ENCODE results near the gene RNF130. TPM values are rescaled to one million over a fixed set of nuclear protein-coding genes. Genes with fewer than 3 reads are reported as not detected.
A peak's percentile ranks its signal among the peaks of the same experiment; 100 is the strongest.
"Not testable (repeated sequence)": the region's sequence is repeated elsewhere in the genome, so short reads cannot be mapped to it uniquely, and the experiment has no call there.

Gene RNF130
- total RNA-seq, 1 experiment from 2014 or later, result 99.2 TPM

DNA sequence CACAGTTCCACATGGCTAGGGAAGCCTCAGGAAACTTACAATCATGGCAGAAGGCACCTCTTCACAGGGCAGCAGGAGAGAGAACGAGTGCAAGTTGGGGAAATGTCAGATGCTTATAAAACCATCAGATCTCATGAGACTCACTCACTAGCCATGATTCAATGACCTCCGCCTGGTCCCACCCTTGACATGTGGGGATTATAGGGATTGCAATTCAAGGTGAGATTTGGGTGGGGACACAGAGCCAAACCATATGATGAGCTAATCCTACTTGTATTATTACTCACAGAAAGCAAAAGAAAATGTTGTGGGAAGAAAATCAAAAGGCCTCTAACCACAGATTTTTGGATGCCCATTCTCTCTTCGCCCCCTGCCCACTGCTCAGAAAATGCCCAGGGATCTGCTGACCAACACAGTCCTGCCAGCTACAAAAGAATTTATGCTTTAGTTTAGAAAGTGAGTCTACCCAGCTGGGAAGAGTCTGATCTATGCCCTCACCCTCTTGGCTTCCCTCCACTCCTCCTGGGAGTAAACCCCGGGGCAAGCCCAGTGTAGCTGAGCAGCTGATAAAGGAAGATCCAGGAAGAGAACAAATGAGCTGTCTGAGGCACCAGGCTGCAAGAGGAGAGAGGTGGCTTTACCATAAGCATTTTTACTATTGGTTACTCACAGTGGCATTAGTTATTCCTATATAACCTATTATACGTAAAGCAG, 53.1 kb downstream of the RNF130 start:
- DNase-seq (ENCODE audit: low spot score), result no peak

GRCh38 chr5:180015523-180015922, 56.0 kb downstream of the RNF130 start:
- not testable (repeated sequence) for DNase-seq (ENCODE audit: low spot score)

- DNase-seq (ENCODE audit: low spot score), result no peak
Observed at GRCh38 chr5:180013678-180014077, 57.9 kb downstream of the RNF130 start.

GRCh38 chr5:180012316-180012715, 59.2 kb downstream of the RNF130 start:
- no peak for DNase-seq (ENCODE audit: low spot score)

DNA sequence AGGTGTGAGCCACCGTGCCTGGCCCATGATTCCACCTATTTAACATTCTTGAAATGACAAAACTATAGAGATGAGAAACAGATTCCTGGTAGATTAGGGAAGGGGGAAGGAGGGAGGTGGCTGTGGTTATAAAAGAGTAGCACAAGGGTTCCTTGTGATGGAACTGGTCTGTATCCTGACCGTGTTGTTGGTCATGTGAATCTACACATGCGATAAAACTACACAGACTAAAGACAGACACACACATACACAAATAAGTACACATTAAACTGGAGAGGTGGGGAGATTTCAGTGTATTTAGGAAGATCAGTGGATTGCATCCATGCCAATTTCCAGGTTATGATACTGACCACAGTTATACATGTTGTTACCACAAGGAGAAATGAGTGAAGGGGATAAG, 60.9 kb downstream of the RNF130 start:
- DNase-seq (ENCODE audit: low spot score), result no peak

- DNase-seq (ENCODE audit: low spot score), result no peak
Observed at GRCh38 chr5:180009581-180009980, 62.0 kb downstream of the RNF130 start.

DNA sequence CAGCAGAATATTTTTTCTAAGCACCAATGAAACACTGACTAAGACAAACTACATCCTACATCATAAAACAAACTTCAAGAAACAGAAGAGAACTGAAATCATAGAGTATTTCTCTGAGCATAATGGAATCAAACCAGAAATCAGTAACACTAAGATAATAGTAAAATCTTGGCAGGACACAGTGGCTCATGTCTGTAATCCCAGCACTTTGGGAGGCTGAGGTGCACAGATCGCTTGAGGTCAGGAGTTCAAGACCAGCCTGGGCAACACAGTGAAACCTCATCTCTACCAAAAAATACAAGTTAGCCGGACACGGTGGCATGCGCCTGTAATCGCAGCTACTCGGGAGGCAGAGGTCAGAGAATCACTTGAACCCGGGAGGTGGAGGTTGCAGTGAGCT, 63.1 kb downstream of the RNF130 start:
- no peak for DNase-seq (ENCODE audit: low spot score)

DNA sequence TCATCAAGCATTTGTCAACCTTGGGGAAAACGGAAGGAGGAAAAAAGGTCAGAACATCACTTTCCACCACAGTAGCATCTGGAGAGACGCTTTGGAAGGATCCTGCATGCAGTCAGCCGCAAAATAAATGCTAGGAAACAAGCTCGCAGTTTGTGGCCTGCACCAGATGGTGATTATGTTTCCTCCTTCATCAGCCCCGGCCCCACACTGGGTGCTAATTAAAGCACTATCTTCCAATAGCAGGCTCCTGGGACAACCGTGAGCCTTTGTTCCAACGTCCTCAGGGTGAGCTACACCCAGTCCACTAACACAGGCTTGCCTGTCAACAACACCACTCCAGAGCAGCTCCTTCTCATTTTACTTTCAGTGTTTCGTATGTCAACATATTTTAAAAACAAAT, 64.0 kb downstream of the RNF130 start:
- DNase-seq (ENCODE audit: low spot score), result no peak

DNA sequence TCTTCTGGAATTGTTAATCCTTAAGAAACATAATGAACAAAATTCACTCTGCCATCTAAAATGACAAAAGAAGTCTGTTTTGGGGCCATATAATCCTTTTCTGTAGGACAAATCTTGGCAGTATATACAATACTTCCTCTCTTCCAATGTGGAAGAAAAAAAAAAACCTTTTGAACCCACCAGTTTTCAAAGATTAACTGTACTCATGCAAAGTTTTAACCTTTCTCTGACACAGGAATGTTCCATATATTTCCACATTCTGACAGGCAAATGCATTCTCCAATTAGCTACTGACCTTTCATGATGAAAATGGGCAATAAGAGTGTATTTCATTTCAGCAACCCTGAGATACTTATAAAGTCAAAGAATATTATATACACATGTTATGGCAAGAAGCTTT, 65.4 kb downstream of the RNF130 start:
- no peak for DNase-seq (ENCODE audit: low spot score)

DNA sequence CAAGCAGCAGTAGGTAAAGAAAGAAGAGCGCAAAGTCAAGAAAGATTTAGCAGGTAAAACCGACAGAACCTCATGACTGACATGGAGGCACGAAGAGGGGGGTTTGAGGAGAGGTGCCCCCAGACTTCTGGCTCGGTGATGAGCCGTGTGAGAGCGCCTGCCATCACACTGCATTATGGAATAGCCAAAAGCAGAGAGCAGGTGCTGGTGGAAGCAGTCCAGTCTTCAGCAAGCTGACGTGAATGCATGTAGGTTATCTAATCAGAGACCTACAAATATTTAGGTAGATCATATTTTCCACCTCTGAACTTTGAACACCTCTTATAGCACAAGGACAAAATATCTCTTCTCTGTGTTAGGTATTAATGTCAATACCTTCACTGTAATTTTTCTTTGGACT, 68.4 kb downstream of the RNF130 start:
- DNase-seq (ENCODE audit: low spot score), result no peak

GRCh38 chr5:180001742-180002141, 69.8 kb downstream of the RNF130 start:
- no peak for DNase-seq (ENCODE audit: low spot score)

DNA sequence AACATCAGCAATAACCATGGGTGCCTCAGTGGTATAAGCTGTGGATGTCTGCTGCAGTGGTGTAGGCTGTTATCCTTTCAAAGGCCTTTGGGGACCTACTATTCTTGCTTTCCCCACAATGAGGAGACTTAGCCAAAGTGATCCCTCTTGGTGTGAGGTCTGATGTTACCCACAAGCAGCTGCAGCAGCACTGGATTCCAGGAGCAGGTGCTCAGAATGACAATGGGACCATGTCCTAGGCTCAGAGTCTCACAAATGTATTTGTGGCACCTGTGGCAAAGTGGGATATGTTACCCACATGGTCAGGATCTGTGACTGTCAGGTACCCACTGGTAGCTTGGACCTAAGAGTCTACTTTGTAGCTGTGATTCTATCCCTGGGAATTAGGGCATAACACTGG, 70.4 kb downstream of the RNF130 start:
- no peak for DNase-seq (ENCODE audit: low spot score)

DNA sequence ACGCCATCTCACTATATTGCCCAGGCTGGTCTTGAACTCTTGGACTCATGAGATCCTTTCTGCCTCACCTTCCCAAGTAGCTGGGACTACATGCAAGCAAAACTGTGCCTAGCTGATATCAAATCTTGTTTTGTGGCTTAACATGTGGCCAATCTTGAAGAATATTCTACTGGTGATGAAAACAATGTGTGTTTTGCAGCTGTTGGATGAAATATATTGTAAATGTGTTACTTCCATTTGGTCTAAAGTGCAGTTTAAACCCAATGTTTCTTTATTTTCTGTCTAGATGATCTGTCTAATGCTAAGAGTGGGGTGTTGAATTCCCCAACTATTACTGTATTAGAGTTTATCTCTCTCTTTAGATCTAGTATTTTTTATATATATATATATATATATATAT, 73.1 kb downstream of the RNF130 start:
- no peak for DNase-seq (ENCODE audit: low spot score)

DNA sequence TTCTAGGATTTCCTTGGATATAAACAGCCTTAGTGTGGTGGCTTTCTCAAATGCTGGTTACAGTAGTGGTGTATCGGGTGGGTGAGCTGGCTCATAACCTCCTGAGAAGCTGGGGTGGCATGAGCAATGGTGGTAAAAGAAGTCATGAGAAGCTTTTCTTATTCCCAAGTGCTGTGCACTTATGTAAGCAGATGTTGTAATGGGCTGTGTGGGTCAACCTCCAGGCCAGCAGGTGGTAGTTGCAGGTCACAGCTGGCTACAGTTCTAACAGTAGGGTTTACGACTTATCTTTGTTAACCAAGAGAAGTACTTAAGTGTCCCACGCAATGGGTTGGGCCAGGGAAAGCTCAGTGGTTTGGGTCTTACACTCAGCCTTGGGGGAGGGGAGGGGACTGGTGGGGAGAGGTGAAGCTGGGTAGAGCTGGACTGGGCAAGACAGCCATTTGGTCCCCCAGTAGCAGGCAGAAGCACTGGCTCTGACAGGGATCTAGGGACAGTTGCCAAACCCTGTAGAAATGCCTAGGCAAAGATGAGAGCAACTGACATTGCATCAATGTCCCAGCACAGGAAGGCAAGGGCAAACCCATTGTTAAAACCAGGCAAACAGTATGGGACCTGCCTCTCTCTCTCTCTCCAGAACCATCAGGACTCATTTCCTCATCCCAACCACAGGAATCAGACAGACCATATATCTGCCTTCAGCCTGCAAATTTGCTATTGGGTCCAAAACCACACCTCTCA, 76.8 kb downstream of the RNF130 start:
- no peak for DNase-seq (ENCODE audit: low spot score)

- DNase-seq (ENCODE audit: low spot score), result not testable (repeated sequence)
Observed at GRCh38 chr5:179992855-179993254, 78.7 kb downstream of the RNF130 start.

- DNase-seq (ENCODE audit: low spot score), result no peak
Observed at GRCh38 chr5:179991106-179991505, 80.5 kb downstream of the RNF130 start.

GRCh38 chr5:179990525-179990924, 81.0 kb downstream of the RNF130 start:
- not testable (repeated sequence) for DNase-seq (ENCODE audit: low spot score)

DNA sequence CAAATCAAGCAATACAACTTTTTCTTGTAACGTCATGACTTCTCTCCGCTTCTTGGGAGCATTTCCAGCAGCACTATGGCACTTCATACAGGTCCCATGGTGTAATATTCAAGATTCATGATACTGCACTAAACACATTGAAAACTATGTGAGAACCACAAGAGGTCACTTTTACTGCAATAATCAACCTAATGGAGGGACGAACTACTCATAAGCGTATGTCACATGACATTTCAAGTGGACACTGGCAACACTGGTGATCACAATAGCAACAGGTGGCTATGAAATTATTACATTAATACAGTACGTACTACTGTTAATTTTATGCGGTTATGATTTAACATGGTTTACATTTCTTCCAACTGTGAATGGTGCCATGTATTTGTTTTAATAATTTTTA, 85.2 kb downstream of the RNF130 start:
- no peak for DNase-seq (ENCODE audit: low spot score)

- DNase-seq (ENCODE audit: low spot score), result no peak
Observed at GRCh38 chr5:179981636-179982035, 89.9 kb downstream of the RNF130 start.

DNA sequence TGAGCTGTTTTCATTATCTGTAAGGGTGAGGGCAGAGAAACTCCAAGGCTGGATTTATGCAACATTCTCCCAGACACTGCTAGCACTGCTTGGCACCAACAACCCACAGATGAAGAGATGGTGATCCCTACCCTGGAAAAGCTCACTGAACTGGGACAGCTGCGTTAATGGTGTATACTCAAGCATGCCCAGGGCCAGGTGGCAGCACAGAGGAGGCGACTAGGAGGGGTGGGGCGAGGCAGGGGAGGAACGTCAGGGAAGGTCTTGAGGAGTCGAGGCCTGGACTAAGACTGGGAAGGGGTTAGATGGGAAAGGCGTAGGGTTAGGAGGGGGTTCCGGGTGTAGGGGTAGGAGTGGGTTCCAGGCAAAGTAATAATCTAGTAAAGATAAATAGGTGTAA, 90.8 kb downstream of the RNF130 start:
- DNase-seq (ENCODE audit: low spot score), result no peak

DNA sequence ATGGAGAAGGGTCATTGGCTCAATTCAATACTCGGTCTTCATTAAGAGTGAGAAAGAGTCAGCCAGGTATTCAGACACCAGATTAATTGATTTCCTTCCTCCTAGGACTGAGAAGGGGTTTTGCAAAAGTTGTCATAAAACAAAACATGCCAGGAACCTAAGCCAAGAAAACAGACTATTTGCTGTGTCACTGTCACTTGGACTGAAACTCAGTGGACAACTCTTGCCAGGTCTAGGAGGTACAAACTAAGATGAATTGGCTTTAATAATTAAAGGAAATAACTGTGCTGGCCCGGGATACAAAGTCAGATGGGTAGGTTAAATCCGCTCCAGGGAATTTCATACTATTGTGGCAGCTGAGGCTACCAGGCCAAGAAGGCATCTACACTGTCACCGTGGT, 92.8 kb downstream of the RNF130 start:
- no peak for DNase-seq (ENCODE audit: low spot score)

DNA sequence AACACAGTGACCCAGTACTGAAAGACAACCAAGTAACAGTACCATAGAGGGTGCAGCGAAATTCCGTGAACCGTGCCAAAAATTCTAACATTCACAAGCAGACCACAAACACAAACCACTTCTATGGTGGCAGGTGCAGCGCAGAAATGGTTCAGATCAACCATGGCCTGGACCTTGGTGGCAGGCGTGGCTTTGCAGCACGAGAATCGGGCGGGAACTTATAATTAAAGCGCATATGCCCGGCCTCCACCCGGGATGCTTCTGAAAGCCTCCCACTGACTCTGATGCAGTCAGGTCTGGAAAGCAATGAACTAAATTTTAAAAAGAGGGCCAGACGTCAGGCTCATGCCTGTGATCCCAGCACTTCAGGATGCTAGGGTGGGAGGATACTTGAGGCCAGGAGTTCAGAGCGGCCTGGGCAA, 95.8 kb downstream of the RNF130 start:
- no peak for DNase-seq (ENCODE audit: low spot score)

DNA sequence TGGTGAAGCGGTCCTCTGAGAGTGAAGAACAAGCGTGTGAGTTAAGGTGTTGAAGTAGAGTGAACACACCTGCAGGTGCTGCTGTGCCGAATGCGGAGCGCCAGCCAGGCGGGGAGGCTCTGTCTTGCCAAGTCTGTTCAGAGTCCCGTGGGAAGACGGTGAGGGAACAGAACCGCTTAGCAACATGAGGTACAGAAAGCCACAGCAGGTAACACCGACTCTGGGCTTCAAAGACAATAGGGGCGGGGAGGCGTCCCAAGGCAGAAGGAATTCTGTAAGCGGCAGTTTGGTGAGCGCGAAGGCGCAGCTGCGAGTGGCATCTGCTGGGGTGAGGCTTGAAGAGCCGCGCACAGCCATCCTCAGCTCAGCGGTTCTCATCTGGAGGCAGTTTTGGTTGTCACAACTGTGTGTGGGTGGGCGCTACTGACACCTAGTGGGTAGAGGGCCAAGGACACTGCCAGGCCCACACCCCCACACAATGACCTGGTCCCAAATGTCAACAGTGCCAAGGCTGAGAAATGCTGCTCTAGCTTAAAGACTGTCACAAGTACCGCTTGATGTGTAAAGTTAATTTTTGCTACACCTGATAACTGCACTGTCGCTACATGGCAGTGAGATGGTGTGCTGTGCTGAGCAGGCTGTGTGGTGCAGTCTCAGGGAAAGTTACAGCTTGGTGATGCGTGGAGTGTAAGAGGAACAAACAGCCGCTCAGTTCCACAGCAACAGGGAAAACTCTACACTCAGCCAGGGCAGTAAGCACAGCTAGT, 96.4 kb downstream of the RNF130 start:
- DNase-seq (ENCODE audit: low spot score), result peak; percentile 44
